Neuronal stem cell (in vitro differentiated cells): Measurements from ENCODE around the gene LGALS9C. TPM values are rescaled to one million over a fixed set of nuclear protein-coding genes. Genes with fewer than 3 reads are reported as not detected.
A peak's percentile ranks its signal among the peaks of the same experiment; 100 is the strongest.
"Not testable (repeated sequence)": the region's sequence is repeated elsewhere in the genome, so short reads cannot be mapped to it uniquely, and the experiment has no call there.

Experiments used
- DNase-seq: peaks from one replicate; pipeline ENCODE4 v3.0.0-alpha.2; 2013; ENCODE audit warnings: low spot score
- H2AFZ ChIP-seq: one replicate; pipeline ENCODE4 v1.6.1; 2013; ENCODE audit warnings: mild to moderate bottlenecking, low read length, inconsistent platforms
- H2AK5ac ChIP-seq: 2 replicates; pipeline ENCODE4 v1.6.1; 2013; ENCODE audit warnings: low read depth, mild to moderate bottlenecking, inconsistent platforms, low read length, moderate library complexity, mixed read lengths
- H2BK120ac ChIP-seq: 2 replicates; pipeline ENCODE4 v1.6.1; 2013; ENCODE audit warnings: low read depth, mild to moderate bottlenecking, inconsistent platforms, low read length, moderate library complexity, mixed read lengths
- H2BK12ac ChIP-seq: one replicate; pipeline ENCODE4 v1.6.1; 2013; ENCODE audit warnings: low read length, inconsistent platforms
- H2BK15ac ChIP-seq: 2 replicates; pipeline ENCODE4 v1.6.1; 2013; ENCODE audit warnings: mild to moderate bottlenecking, low read length, inconsistent platforms, mixed read lengths
- H2BK5ac ChIP-seq: one replicate; pipeline ENCODE4 v1.6.1; 2013; ENCODE audit warnings: inconsistent platforms, mild to moderate bottlenecking, low read length, moderate library complexity
- H3K14ac ChIP-seq: one replicate; pipeline ENCODE4 v1.6.1; 2013; ENCODE audit warnings: low read length, inconsistent platforms
- H3K18ac ChIP-seq: 2 replicates; pipeline ENCODE4 v1.6.1; 2013; ENCODE audit warnings: low read length, inconsistent platforms
- H3K23ac ChIP-seq: 2 replicates; pipeline ENCODE4 v1.6.1; 2013; ENCODE audit warnings: low read depth, mild to moderate bottlenecking, mixed read lengths, low read length, inconsistent platforms; ENCODE audit not compliant: poor library complexity
- H3K27ac ChIP-seq: replicated peaks from 3 replicates; pipeline ENCODE4 v1.5.1; 2013; ENCODE audit warnings: low read length, inconsistent platforms
- H3K27me3 ChIP-seq, 3 experiments: 2 replicates each; pipeline ENCODE4 v1.6.1; 2013; ENCODE audit warnings: low read length in 3 of 3, mild to moderate bottlenecking in 2 of 3, inconsistent platforms in 1 of 3, low read depth in 1 of 3, mixed read lengths in 1 of 3, moderate library complexity in 1 of 3; ENCODE audit not compliant: control insufficient read depth in 3 of 3, insufficient read depth in 3 of 3
- H3K36me3 ChIP-seq, 2 donors: replicated peaks in 1 of 2; 2 replicates each; pipeline ENCODE4 v1.6.1; 2013; ENCODE audit warnings: low read length in 2 of 2; ENCODE audit not compliant: control insufficient read depth in 2 of 2, insufficient read depth in 2 of 2
- H3K4ac ChIP-seq: 2 replicates; pipeline ENCODE4 v1.6.1; 2013; ENCODE audit warnings: inconsistent platforms, mild to moderate bottlenecking, low read length, moderate library complexity
- H3K4me1 ChIP-seq, 2 donors: 1 replicate in 1 of 2; 2 replicates in 1 of 2; pipeline ENCODE4 v1.6.1; 2013; ENCODE audit warnings: low read length in 2 of 2, low read depth in 1 of 2; ENCODE audit not compliant: control insufficient read depth in 2 of 2, insufficient read depth in 1 of 2
- H3K4me2 ChIP-seq: one replicate; pipeline ENCODE4 v1.6.1; 2013; ENCODE audit warnings: mild to moderate bottlenecking, low read length, inconsistent platforms; ENCODE audit not compliant: insufficient read depth, poor library complexity, severe bottlenecking
- H3K4me3 ChIP-seq, 2 donors: 2 replicates each; pipeline ENCODE4 v1.5.1; 2013; ENCODE audit warnings: low read length in 2 of 2, mild to moderate bottlenecking in 2 of 2, inconsistent platforms in 1 of 2, moderate library complexity in 1 of 2
- H3K79me1 ChIP-seq: one replicate; pipeline ENCODE4 v1.6.1; 2013; ENCODE audit warnings: low read depth, mild to moderate bottlenecking, inconsistent platforms, low read length, moderate library complexity
- H3K9ac ChIP-seq: one replicate; pipeline ENCODE4 v1.6.1; 2013; ENCODE audit warnings: mild to moderate bottlenecking, low read depth, low read length, inconsistent platforms; ENCODE audit not compliant: poor library complexity
- H3K9me3 ChIP-seq, 2 donors: replicated peaks in 1 of 2; 2 replicates each; pipeline versions ENCODE3 to v1.6.1; 2013; ENCODE audit warnings: low read length in 2 of 2, mild to moderate bottlenecking in 2 of 2, inconsistent platforms in 1 of 2, low read depth in 1 of 2, mixed read lengths in 1 of 2, moderate library complexity in 1 of 2; ENCODE audit not compliant: control insufficient read depth in 2 of 2, insufficient read depth in 1 of 2
- H4K8ac ChIP-seq: one replicate; pipeline ENCODE4 v1.6.1; 2013; ENCODE audit warnings: low read depth, mild to moderate bottlenecking, inconsistent platforms, low read length, moderate library complexity
- H4K91ac ChIP-seq: one replicate; pipeline ENCODE4 v1.6.1; 2013; ENCODE audit warnings: low read length, low read depth, mild to moderate bottlenecking, inconsistent platforms; ENCODE audit not compliant: poor library complexity
- WGBS, 2 donors: extraction: QIAGEN DNeasy Blood & Tissue Kit; methylation state at CpG; one replicate each; pipeline ENCODE4 v1.1.7; 2013; ENCODE audit warnings: missing lambda C conversion rate in 2 of 2, mixed read lengths in 1 of 2; ENCODE audit not compliant: insufficient read length in 2 of 2, insufficient replicate concordance in 1 of 2; ENCODE audit errors: extremely low coverage in 2 of 2; 5-methylcytosine and 5-hydroxymethylcytosine counted together
- polyA plus RNA-seq, 2 experiments: library from polyadenylated mRNA; stranded (reverse); fragments of 200-250 nt; gene quantifications; one replicate each; pipeline ENCODE4 v1.2.3, GENCODE V29; 2013

Gene LGALS9C
- polyA plus RNA-seq (2013, experiment 1 of 2): not detected
- polyA plus RNA-seq (2013, experiment 2 of 2): not detected

GRCh38 chr17:18476508-18477308, at the start of gene LGALS9C:
Gene LGALS9C, plus strand, starts transcription at chr17:18476789. Its CDS starts 66 bp downstream, at chr17:18476855.
- H2BK120ac ChIP-seq, DNase-seq, H3K36me3 ChIP-seq, H3K4me3 ChIP-seq, H3K9me3 ChIP-seq, H3K79me1 ChIP-seq, H2BK5ac ChIP-seq, H3K27me3 ChIP-seq, H3K4me2 ChIP-seq, H3K4ac ChIP-seq, H3K9ac ChIP-seq, H3K27ac ChIP-seq, H2AK5ac ChIP-seq, H2AFZ ChIP-seq, H3K23ac ChIP-seq, H4K91ac ChIP-seq, H2BK12ac ChIP-seq, H2BK15ac ChIP-seq, H4K8ac ChIP-seq, H3K4me1 ChIP-seq: not testable (repeated sequence)
- no CpG with 5 or more reads among the region's 9 CpGs for WGBS, 2 donors
- H3K14ac ChIP-seq: peak within 1 kb of the TSS; percentile 22
- peak within 1 kb of the TSS; percentile 70 for H3K18ac ChIP-seq

DNA sequence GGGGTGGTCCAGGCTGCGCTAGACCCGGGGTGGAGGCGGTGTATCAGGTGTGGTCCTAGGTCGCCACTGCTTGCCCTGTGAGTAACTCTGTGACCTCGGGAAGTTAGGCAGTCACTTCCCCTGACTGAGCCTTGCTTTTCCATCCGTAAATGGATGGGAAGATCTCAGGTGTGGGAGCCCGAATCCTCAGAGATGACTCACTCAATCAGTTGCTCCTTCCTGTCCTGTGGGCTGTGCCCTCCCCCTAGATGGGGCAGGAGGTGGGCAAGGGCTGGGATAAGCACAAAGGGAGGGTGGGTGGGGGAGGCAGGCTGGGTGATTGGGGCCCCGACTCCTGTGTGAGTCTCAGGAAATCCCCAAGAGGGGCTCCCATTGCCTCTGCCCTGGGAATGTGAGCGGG, 44.4 kb upstream of the LGALS9C start:
- H2BK15ac ChIP-seq, H3K18ac ChIP-seq, H3K23ac ChIP-seq, H3K27me3 ChIP-seq, H3K27ac ChIP-seq, H4K8ac ChIP-seq, H2AK5ac ChIP-seq, H3K9ac ChIP-seq, H2BK5ac ChIP-seq, DNase-seq, H4K91ac ChIP-seq, H2BK120ac ChIP-seq, H3K9me3 ChIP-seq, H3K4ac ChIP-seq, H3K36me3 ChIP-seq, H3K4me3 ChIP-seq, H3K4me2 ChIP-seq, H3K79me1 ChIP-seq, H3K14ac ChIP-seq, H2BK12ac ChIP-seq, H2AFZ ChIP-seq, H3K4me1 ChIP-seq: not testable (repeated sequence)
- no CpG with 5 or more reads among the region's 9 CpGs for WGBS, 2 donors

- H4K8ac ChIP-seq, H3K27me3 ChIP-seq, H3K79me1 ChIP-seq, H3K4ac ChIP-seq, H3K36me3 ChIP-seq, H3K4me3 ChIP-seq, H2AK5ac ChIP-seq, H2BK120ac ChIP-seq, H3K18ac ChIP-seq, H2BK12ac ChIP-seq, H4K91ac ChIP-seq, H3K23ac ChIP-seq, DNase-seq, H3K9ac ChIP-seq, H2BK15ac ChIP-seq, H3K9me3 ChIP-seq, H2AFZ ChIP-seq, H3K27ac ChIP-seq, H3K14ac ChIP-seq, H3K4me1 ChIP-seq, H3K4me2 ChIP-seq, H2BK5ac ChIP-seq: not testable (repeated sequence)
- WGBS, 2 donors: no CpG with 5 or more reads among the region's 9 CpGs
Measured at GRCh38 chr17:18439465-18439870, 37.1 kb upstream of the LGALS9C start.

- not testable (repeated sequence) for H3K4me1 ChIP-seq
Measured at GRCh38 chr17:18442093-18442492, 34.5 kb upstream of the LGALS9C start.

More at GRCh38 chr17:18442093-18442492, 34.5 kb upstream of the LGALS9C start:
- not testable (repeated sequence) for H3K14ac ChIP-seq, H3K36me3 ChIP-seq, H3K79me1 ChIP-seq, H2BK5ac ChIP-seq, H2BK120ac ChIP-seq, H2AFZ ChIP-seq, H2BK12ac ChIP-seq, H3K9ac ChIP-seq, H3K4ac ChIP-seq, H4K8ac ChIP-seq, H3K9me3 ChIP-seq, H2AK5ac ChIP-seq, DNase-seq, H2BK15ac ChIP-seq, H3K27me3 ChIP-seq, H3K18ac ChIP-seq, H3K23ac ChIP-seq, H3K27ac ChIP-seq, H3K4me3 ChIP-seq, H3K4me2 ChIP-seq, H4K91ac ChIP-seq
- no CpG with 5 or more reads among the region's 9 CpGs for WGBS, 2 donors
